H1 (cell line): ENCODE data around the gene FGF4. TPM values are rescaled to one million over a fixed set of nuclear protein-coding genes. Genes with fewer than 3 reads are reported as not detected.

Experiments used
- CTCF ChIA-PET: fragments of 300-600 bp; sonication (Branson Sonifier 250); formaldehyde crosslinking; loops from one replicate; lab custom pipeline; 2021; ENCODE audit not compliant: partially characterized antibody; lab: Charles Lee
- POLR2A ChIA-PET: fragments of 300-600 bp; sonication (Branson Sonifier 250); formaldehyde crosslinking; loops from one replicate; lab custom pipeline; 2021; ENCODE audit warnings: inconsistent platforms; ENCODE audit not compliant: partially characterized antibody; lab: Charles Lee
- DNase-seq, 2 experiments: peaks; one replicate each; pipeline versions ENCODE4 v3.0.0 to v3.0.0-alpha.2; 2010 to 2022; ENCODE audit warnings: low spot score in 2 of 2, low read depth in 1 of 2, mixed read lengths in 1 of 2
- FAIRE-seq: peaks from 2 replicates; lab custom pipeline; 2011; peaks lifted over from hg19 to GRCh38; lab: Jason Lieb, UNC
- H2AFZ ChIP-seq: 2 replicates; pipeline ENCODE4 v1.8.1; 2012; ENCODE audit warnings: low read length, inconsistent platforms
- H2AK5ac ChIP-seq: 2 replicates; pipeline ENCODE4 v1.6.1; 2013; ENCODE audit warnings: low read depth, low read length
- H2BK120ac ChIP-seq: replicated peaks from 2 replicates; pipeline ENCODE3; 2013; ENCODE audit warnings: low read depth, low read length, inconsistent platforms
- H2BK12ac ChIP-seq: 2 replicates; pipeline ENCODE4 v1.6.1; 2013; ENCODE audit warnings: low read depth, low read length
- H2BK15ac ChIP-seq: 2 replicates; pipeline ENCODE4 v1.6.1; 2013; ENCODE audit warnings: low read length
- H2BK20ac ChIP-seq: 2 replicates; pipeline ENCODE4 v1.6.1; 2013; ENCODE audit warnings: low read length
- H2BK5ac ChIP-seq: 2 replicates; pipeline ENCODE4 v1.6.1; 2013; ENCODE audit warnings: low read depth, low read length
- H3K14ac ChIP-seq: 2 replicates; pipeline ENCODE4 v1.6.1; 2013; ENCODE audit warnings: inconsistent platforms; ENCODE audit not compliant: insufficient read length
- H3K18ac ChIP-seq: 2 replicates; pipeline ENCODE4 v1.6.1; 2013; ENCODE audit warnings: low read length; ENCODE audit errors: extremely low read depth
- H3K23ac ChIP-seq: 2 replicates; pipeline ENCODE4 v1.6.1; 2013; ENCODE audit warnings: inconsistent platforms; ENCODE audit not compliant: insufficient read length
- H3K23me2 ChIP-seq: 2 replicates; pipeline ENCODE4 v1.6.1; 2013; ENCODE audit warnings: low read depth, low read length
- H3K27ac ChIP-seq: 2 replicates; pipeline ENCODE4 v1.6.1; 2011; ENCODE audit warnings: low read depth, low read length, inconsistent platforms
- H3K27me3 ChIP-seq, 4 experiments: replicated peaks in 1 of 4; 1 replicate in 1 of 4; 2 replicates in 3 of 4; pipeline versions ENCODE4 v1.6.1 to v1.8.1; 2011 to 2013; ENCODE audit warnings: low read length in 3 of 4, mild to moderate bottlenecking in 3 of 4, inconsistent platforms in 2 of 4, mixed read lengths in 2 of 4, moderate library complexity in 1 of 4; ENCODE audit not compliant: control insufficient read depth in 3 of 4, insufficient read depth in 3 of 4; ENCODE audit errors: extremely low read depth in 1 of 4
- H3K36me3 ChIP-seq, 4 experiments: 2 replicates each; pipeline versions ENCODE4 v1.6.1 to v1.8.1; 2011 to 2013; ENCODE audit warnings: mild to moderate bottlenecking in 4 of 4, low read length in 3 of 4, moderate library complexity in 2 of 4, control low read depth in 1 of 4, inconsistent platforms in 1 of 4; ENCODE audit not compliant: insufficient read depth in 4 of 4, control insufficient read depth in 2 of 4
- H3K4ac ChIP-seq: replicated peaks from 2 replicates; pipeline ENCODE3; 2013; ENCODE audit warnings: low read length, low read depth, mixed read lengths, inconsistent platforms; ENCODE audit not compliant: insufficient read length
- H3K4me1 ChIP-seq, 4 experiments: replicated peaks in 1 of 4; 1 replicate in 1 of 4; 2 replicates in 3 of 4; pipeline versions ENCODE4 v1.6.1 to v1.8.1; 2011 to 2013; ENCODE audit warnings: low read length in 3 of 4, inconsistent platforms in 2 of 4, mixed read lengths in 1 of 4; ENCODE audit not compliant: insufficient read depth in 4 of 4, control insufficient read depth in 3 of 4
- H3K4me2 ChIP-seq, 2 experiments: 2 replicates each; pipeline versions ENCODE4 v1.6.1 to v1.8.1; 2011 to 2013; ENCODE audit warnings: low read depth in 2 of 2, low read length in 2 of 2, control low read depth in 1 of 2, inconsistent platforms in 1 of 2, mild to moderate bottlenecking in 1 of 2; ENCODE audit not compliant: insufficient read depth in 1 of 2
- H3K4me3 ChIP-seq, 4 experiments: fragments of 200-600, 300-600 bp in 1 of 4; sonication (generic), shearing (Covaris generic), sonication (Bioruptor Twin) in 1 of 4; 2 replicates each; pipeline versions ENCODE4 v1.5.1 to v1.8.1; 2011 to 2016; ENCODE audit warnings: low read length in 4 of 4, low read depth in 3 of 4, control low read depth in 2 of 4, inconsistent platforms in 2 of 4, mild to moderate bottlenecking in 2 of 4, mixed read lengths in 1 of 4, moderate library complexity in 1 of 4; ENCODE audit not compliant: insufficient read depth in 2 of 4; ENCODE audit errors: extremely low read depth in 1 of 4
- H3K56ac ChIP-seq: replicated peaks from 2 replicates; pipeline ENCODE3; 2013; ENCODE audit warnings: low read depth, mild to moderate bottlenecking, mixed read lengths, low read length, inconsistent platforms; ENCODE audit not compliant: insufficient read length
- H3K79me1 ChIP-seq: 2 replicates; pipeline ENCODE4 v1.6.1; 2013; ENCODE audit warnings: low read depth, low read length, control low read depth
- H3K79me2 ChIP-seq, 2 experiments: 2 replicates each; pipeline versions ENCODE4 v1.6.1 to v1.8.1; 2012 to 2013; ENCODE audit warnings: low read length in 2 of 2, mild to moderate bottlenecking in 2 of 2, inconsistent platforms in 1 of 2; ENCODE audit not compliant: insufficient read depth in 2 of 2, control insufficient read depth in 1 of 2
- H3K9ac ChIP-seq, 4 experiments: replicated peaks in 1 of 4; 1 replicate in 1 of 4; 2 replicates in 3 of 4; pipeline versions ENCODE4 v1.6.1 to v1.8.1; 2011 to 2013; ENCODE audit warnings: low read depth in 3 of 4, low read length in 3 of 4, control low read depth in 2 of 4, mild to moderate bottlenecking in 2 of 4, moderate library complexity in 2 of 4, inconsistent platforms in 1 of 4; ENCODE audit errors: extremely low read depth in 1 of 4
- H3K9me3 ChIP-seq, 2 experiments: 2 replicates each; pipeline versions ENCODE4 v1.6.1 to v1.8.1; 2012 to 2013; ENCODE audit warnings: mild to moderate bottlenecking in 2 of 2, moderate library complexity in 2 of 2, control low read depth in 1 of 2, inconsistent platforms in 1 of 2, low read depth in 1 of 2, low read length in 1 of 2, mixed read lengths in 1 of 2; ENCODE audit not compliant: insufficient read depth in 2 of 2
- H4K20me1 ChIP-seq, 2 experiments: replicated peaks in 1 of 2; 2 replicates each; pipeline versions ENCODE3 to v1.8.1; 2011 to 2013; ENCODE audit warnings: inconsistent platforms in 2 of 2, low read length in 2 of 2, mild to moderate bottlenecking in 1 of 2; ENCODE audit not compliant: insufficient read depth in 2 of 2, control insufficient read depth in 1 of 2
- H4K5ac ChIP-seq: 2 replicates; pipeline ENCODE4 v1.6.1; 2013; ENCODE audit warnings: low read length, low read depth, mixed read lengths, inconsistent platforms; ENCODE audit not compliant: insufficient read length
- H4K8ac ChIP-seq: 2 replicates; pipeline ENCODE4 v1.8.0; 2013; ENCODE audit warnings: mild to moderate bottlenecking, moderate library complexity, low read length, inconsistent platforms; ENCODE audit not compliant: insufficient read depth; ENCODE audit errors: extremely low read depth
- H4K91ac ChIP-seq: replicated peaks from 2 replicates; pipeline ENCODE3; 2013; ENCODE audit warnings: low read length, mixed read lengths, inconsistent platforms; ENCODE audit not compliant: insufficient read length
- BRCA1 ChIP-seq: IDR thresholded peaks from 2 replicates; pipeline ENCODE4 v1.6.1; 2012; ENCODE audit warnings: low read depth, low read length, improper control_type of control experiment
- CBX5 ChIP-seq: fragments of 300-800, 300-1000 bp; sonication (generic); IDR thresholded peaks from 2 replicates; pipeline ENCODE4 v1.7.1; 2016; ENCODE audit warnings: antibody characterized with exemption, low read length, low read depth
- CEBPB ChIP-seq: IDR thresholded peaks from 2 replicates; pipeline ENCODE4 v1.6.1; 2012; ENCODE audit warnings: low read depth, low read length
- EGR1 ChIP-seq: IDR thresholded peaks from 2 replicates; pipeline ENCODE4 v1.6.1; 2011; ENCODE audit warnings: low read depth, low read length, borderline replicate concordance
- FOSL1 ChIP-seq: IDR thresholded peaks from 2 replicates; pipeline ENCODE4 v1.6.1; 2011; ENCODE audit warnings: mild to moderate bottlenecking, low read depth, low read length, moderate library complexity; ENCODE audit not compliant: insufficient read depth
- GTF2F1 ChIP-seq: IDR thresholded peaks from 2 replicates; pipeline ENCODE4 v1.6.1; 2012; ENCODE audit warnings: low read depth, low read length, improper control_type of control experiment, borderline replicate concordance
- HDAC6 ChIP-seq: IDR thresholded peaks from one replicate; pipeline ENCODE4 v1.7.1; 2012; ENCODE audit warnings: low read depth, mild to moderate bottlenecking, inconsistent platforms, low read length, moderate library complexity
- JUN ChIP-seq: IDR thresholded peaks from 2 replicates; pipeline ENCODE4 v1.6.1; 2011; ENCODE audit warnings: low read depth, mild to moderate bottlenecking, improper control_type of control experiment, low read length
- KDM1A ChIP-seq: fragments of 200-600, 300-600 bp; sonication (generic); IDR thresholded peaks from 2 replicates; pipeline ENCODE4 v1.7.1; 2016; ENCODE audit warnings: mild to moderate bottlenecking, low read length, borderline replicate concordance
- RBBP5 ChIP-seq: IDR thresholded peaks from 2 replicates; pipeline ENCODE4 v1.7.1; 2012; ENCODE audit warnings: low read depth, mild to moderate bottlenecking, inconsistent platforms, low read length, moderate library complexity, borderline replicate concordance
- RFX5 ChIP-seq: IDR thresholded peaks from 2 replicates; pipeline ENCODE4 v1.6.1; 2011; ENCODE audit warnings: low read depth, low read length, improper control_type of control experiment, borderline replicate concordance
- TBP ChIP-seq: IDR thresholded peaks from 2 replicates; pipeline ENCODE4 v1.6.1; 2011; ENCODE audit warnings: low read depth, low read length, improper control_type of control experiment
- TCF12 ChIP-seq: IDR thresholded peaks from 2 replicates; pipeline ENCODE4 v1.6.1; 2011; ENCODE audit warnings: low read depth, mild to moderate bottlenecking, low read length
- WGBS, 2 experiments: shearing (Covaris generic) in 1 of 2; methylation state at CpG; one replicate each; pipeline versions ENCODE4 v1.1.6 to v1.1.7; 2013 to 2015; ENCODE audit warnings: low lambda C conversion rate in 2 of 2, mixed read lengths in 2 of 2, inconsistent platforms in 1 of 2, low coverage in 1 of 2, missing lambda C conversion rate in 1 of 2; ENCODE audit not compliant: insufficient replicate concordance in 2 of 2, insufficient coverage in 1 of 2, insufficient read length in 1 of 2; ENCODE audit errors: extremely low coverage in 1 of 2, missing lambda C conversion rate in 1 of 2; 5-methylcytosine and 5-hydroxymethylcytosine counted together
- polyA plus RNA-seq, 7 experiments: library from polyadenylated mRNA; depleted of rRNA in 3 of 7; stranded (reverse) in 5 of 7; unstranded in 2 of 7; fragments of >200 nt in 5 of 7; fragments of 200-250 nt in 2 of 7; gene quantifications; 1 replicate in 5 of 7; 2 replicates in 1 of 7; 4 replicates in 1 of 7; pipeline versions ENCODE4 v1.2.1 to v1.2.3, GENCODE V29; 2011 to 2013; ENCODE audit warnings: missing spikeins in 2 of 7, mixed read lengths in 2 of 7
- total RNA-seq: library from RNA; stranded (reverse); fragmentation: NEBNext Ultra II Directional; extraction: Animal tissue kit (Norgen Biotek cat#: 25700); gene quantifications from 2 replicates; pipeline ENCODE4 v1.2.1, GENCODE V29; 2021
- TF ChIP-seq, protein P1 (sequence below): IDR thresholded peaks from 2 replicates; pipeline ENCODE4 v1.6.1; 2011; ENCODE audit warnings: low read depth, mild to moderate bottlenecking, low read length; ENCODE audit not compliant: insufficient read depth

Gene FGF4
- total and polyA plus RNA-seq, 2 of the 8 experiments (the other 6 are each of a cell fraction or from before 2014, with no cell fraction given) = 0.57 to 2.0 TPM

- Histone ChIP-seq H3K4me2 (no peak overlapping the region), H4K91ac (no peak overlapping the region), H2AK5ac (no peak overlapping the region), H3K4me3 (no peak overlapping the region), H3K56ac (no peak overlapping the region), H3K18ac (no peak overlapping the region), H3K4ac (no peak overlapping the region), H3K9me3 (no peaks in the 10 kb centered on the region), H2BK120ac (no peak overlapping the region), H3K79me2 (no peaks in the 10 kb centered on the region), H2BK5ac (no peak overlapping the region), H4K5ac (no peak overlapping the region), H3K36me3 (no peaks in the 10 kb centered on the region), H2BK20ac (no peak overlapping the region), H3K23me2 (no peaks in the 10 kb centered on the region), H2BK15ac (no peak overlapping the region), H2AFZ (no peak overlapping the region), H2BK12ac (no peak overlapping the region), H3K9ac (no peak overlapping the region), H3K27me3 (peaks cover 0 to 2% (median 0%) of the 10 kb centered on the region in 4 experiments; a peak in 2 of 7 replicates), H3K14ac (no peak overlapping the region), H4K20me1 (no peaks in the 10 kb centered on the region), H3K4me1 (no peaks in the 10 kb centered on the region; a peak in 1 of 7 replicates), H3K79me1 (no peaks in the 10 kb centered on the region), H3K23ac (no peak overlapping the region), H3K27ac (no peak overlapping the region), H4K8ac (no peak overlapping the region)
- WGBS, 2 experiments = 91% methylated on average over 9 of the region's 9 CpGs; no CpG with 5 or more reads in 1 of the 2 experiments
- POLR2A ChIA-PET = no interaction called here
- no peak for FAIRE-seq
- CTCF ChIA-PET = interaction anchor here (0.6 to 20.5 kb wide), 5 partner anchors 10 to 155 kb away, joined by 3 to 197 read pairs (median 4); no protein-coding TSS in a partner anchor
- no peak for DNase-seq
- TF ChIP-seq RFX5 (no peak), RBBP5 (no peak), TBP (no peak), KDM1A (no peak), BRCA1 (no peak), TCF12 (no peak), CBX5 (no peak), EGR1 (no peak), FOSL1 (no peak), CEBPB (no peak), GTF2F1 (no peak), HDAC6 (no peak), JUN (no peak)
- TF ChIP-seq, protein P1, sequence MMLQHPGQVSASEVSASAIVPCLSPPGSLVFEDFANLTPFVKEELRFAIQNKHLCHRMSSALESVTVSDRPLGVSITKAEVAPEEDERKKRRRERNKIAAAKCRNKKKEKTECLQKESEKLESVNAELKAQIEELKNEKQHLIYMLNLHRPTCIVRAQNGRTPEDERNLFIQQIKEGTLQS = no peak
Observed at GRCh38 chr11:69726019-69726418, 49.1 kb downstream of the FGF4 start.
